ENCODE data around the gene ANXA4. TPM values are rescaled to one million over a fixed set of nuclear protein-coding genes. Genes with fewer than 3 reads are reported as not detected.

The ANXA4 gene
- total and polyA plus RNA-seq, 2 of the 13 experiments (the other 11 are each of a cell fraction or from before 2014, with no cell fraction given), result 155 to 168 TPM

DNA sequence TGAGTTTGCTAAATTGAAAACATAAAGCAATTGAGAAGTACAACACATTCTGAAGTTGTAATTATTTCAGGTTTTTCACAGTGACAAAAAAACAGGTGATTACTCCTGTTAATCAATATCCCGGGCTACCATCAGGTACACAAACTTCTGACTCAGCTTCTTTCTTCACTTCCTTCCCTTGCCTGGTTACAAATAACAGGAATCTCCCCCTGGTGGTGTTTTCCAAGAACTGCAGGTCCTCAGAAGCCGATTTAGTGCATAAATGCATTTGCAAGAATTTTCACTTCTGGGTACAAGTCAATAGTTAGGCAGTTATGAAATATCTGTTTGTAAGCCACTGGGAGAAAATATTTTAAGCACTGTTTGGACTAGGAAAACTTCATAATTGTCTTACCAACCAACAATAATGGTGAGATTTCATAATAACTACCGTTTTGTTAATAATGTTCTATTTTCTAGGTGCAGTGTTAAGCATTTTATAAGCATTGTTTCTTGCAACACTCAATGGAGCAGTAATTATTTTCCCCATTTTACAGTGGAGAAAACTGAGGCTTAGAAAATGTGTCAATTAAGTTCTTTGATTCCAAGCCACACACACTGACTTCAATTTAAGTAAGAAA is 75.1 kb downstream of the ANXA4 start (continued):
- TF ChIP-seq BORCS8-MEF2B (CRISPR knock-in tag; IDR thresholded peaks at IDR 0.05) (no peak), ETV5 (CRISPR knock-in tag; IDR thresholded peaks at IDR 0.05; ENCODE audit: borderline replicate concordance) (peak; percentile 81; the same call in 1 of the 2 replicates), SPEN (CRISPR knock-in tag; IDR thresholded peaks at IDR 0.05; ENCODE audit: low read depth) (no peak), TSC22D2 (CRISPR knock-in tag; IDR thresholded peaks at IDR 0.05; ENCODE audit: borderline replicate concordance) (0 out of 2 replicates have a peak, but pooled peaks have one; percentile 67), ZNF331 (CRISPR knock-in tag; IDR thresholded peaks at IDR 0.05) (peak; percentile 62; the same call in 1 of the 2 replicates), EP300 (IDR thresholded peaks at IDR 0.05; ENCODE audit: low read depth in 2 of 2, low read length in 2 of 2) (0 out of 4 replicates have a peak, but pooled peaks of 1 of the 2 experiments have one; percentile 30), EP300 (CRISPR knock-in tag; IDR thresholded peaks at IDR 0.05; ENCODE audit: borderline replicate concordance) (no peak), NFATC3 (CRISPR knock-in tag; IDR thresholded peaks at IDR 0.05) (no peak), MATR3 (CRISPR knock-in tag; IDR thresholded peaks at IDR 0.05) (no peak), GFI1 (CRISPR knock-in tag; IDR thresholded peaks at IDR 0.05; ENCODE audit: borderline replicate concordance) (0 out of 2 replicates have a peak, but pooled peaks have one; percentile 37), HHEX (CRISPR knock-in tag; IDR thresholded peaks at IDR 0.05) (no peak), ZEB1 (IDR thresholded peaks at IDR 0.05; ENCODE audit: insufficient replicate concordance, low read depth) (peak; percentile 41), ZSCAN9 (CRISPR knock-in tag; IDR thresholded peaks at IDR 0.05; ENCODE audit: borderline replicate concordance) (peak; percentile 23; the same call in 1 of the 2 replicates), HNRNPLL (IDR thresholded peaks at IDR 0.05; ENCODE audit: low read depth, low read length, poor library complexity, severe bottlenecking) (no peak)
- TF ChIP-seq, protein P1, sequence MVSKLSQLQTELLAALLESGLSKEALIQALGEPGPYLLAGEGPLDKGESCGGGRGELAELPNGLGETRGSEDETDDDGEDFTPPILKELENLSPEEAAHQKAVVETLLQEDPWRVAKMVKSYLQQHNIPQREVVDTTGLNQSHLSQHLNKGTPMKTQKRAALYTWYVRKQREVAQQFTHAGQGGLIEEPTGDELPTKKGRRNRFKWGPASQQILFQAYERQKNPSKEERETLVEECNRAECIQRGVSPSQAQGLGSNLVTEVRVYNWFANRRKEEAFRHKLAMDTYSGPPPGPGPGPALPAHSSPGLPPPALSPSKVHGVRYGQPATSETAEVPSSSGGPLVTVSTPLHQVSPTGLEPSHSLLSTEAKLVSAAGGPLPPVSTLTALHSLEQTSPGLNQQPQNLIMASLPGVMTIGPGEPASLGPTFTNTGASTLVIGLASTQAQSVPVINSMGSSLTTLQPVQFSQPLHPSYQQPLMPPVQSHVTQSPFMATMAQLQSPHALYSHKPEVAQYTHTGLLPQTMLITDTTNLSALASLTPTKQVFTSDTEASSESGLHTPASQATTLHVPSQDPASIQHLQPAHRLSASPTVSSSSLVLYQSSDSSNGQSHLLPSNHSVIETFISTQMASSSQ (IDR thresholded peaks at IDR 0.05; ENCODE audit: low read depth), result peak; percentile 37; the same call in 1 of the 2 replicates
- TF ChIP-seq, protein P1 (CRISPR knock-in tag; IDR thresholded peaks at IDR 0.05; ENCODE audit: borderline replicate concordance), result no peak
- TF ChIP-seq, protein P2, sequence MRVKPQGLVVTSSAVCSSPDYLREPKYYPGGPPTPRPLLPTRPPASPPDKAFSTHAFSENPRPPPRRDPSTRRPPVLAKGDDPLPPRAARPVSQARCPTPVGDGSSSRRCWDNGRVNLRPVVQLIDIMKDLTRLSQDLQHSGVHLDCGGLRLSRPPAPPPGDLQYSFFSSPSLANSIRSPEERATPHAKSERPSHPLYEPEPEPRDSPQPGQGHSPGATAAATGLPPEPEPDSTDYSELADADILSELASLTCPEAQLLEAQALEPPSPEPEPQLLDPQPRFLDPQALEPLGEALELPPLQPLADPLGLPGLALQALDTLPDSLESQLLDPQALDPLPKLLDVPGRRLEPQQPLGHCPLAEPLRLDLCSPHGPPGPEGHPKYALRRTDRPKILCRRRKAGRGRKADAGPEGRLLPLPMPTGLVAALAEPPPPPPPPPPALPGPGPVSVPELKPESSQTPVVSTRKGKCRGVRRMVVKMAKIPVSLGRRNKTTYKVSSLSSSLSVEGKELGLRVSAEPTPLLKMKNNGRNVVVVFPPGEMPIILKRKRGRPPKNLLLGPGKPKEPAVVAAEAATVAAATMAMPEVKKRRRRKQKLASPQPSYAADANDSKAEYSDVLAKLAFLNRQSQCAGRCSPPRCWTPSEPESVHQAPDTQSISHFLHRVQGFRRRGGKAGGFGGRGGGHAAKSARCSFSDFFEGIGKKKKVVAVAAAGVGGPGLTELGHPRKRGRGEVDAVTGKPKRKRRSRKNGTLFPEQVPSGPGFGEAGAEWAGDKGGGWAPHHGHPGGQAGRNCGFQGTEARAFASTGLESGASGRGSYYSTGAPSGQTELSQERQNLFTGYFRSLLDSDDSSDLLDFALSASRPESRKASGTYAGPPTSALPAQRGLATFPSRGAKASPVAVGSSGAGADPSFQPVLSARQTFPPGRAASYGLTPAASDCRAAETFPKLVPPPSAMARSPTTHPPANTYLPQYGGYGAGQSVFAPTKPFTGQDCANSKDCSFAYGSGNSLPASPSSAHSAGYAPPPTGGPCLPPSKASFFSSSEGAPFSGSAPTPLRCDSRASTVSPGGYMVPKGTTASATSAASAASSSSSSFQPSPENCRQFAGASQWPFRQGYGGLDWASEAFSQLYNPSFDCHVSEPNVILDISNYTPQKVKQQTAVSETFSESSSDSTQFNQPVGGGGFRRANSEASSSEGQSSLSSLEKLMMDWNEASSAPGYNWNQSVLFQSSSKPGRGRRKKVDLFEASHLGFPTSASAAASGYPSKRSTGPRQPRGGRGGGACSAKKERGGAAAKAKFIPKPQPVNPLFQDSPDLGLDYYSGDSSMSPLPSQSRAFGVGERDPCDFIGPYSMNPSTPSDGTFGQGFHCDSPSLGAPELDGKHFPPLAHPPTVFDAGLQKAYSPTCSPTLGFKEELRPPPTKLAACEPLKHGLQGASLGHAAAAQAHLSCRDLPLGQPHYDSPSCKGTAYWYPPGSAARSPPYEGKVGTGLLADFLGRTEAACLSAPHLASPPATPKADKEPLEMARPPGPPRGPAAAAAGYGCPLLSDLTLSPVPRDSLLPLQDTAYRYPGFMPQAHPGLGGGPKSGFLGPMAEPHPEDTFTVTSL (CRISPR knock-in tag; IDR thresholded peaks at IDR 0.05; ENCODE audit: borderline replicate concordance), result peak; percentile 35; the same call in 1 of the 2 replicates
- TF ChIP-seq, protein P3, sequence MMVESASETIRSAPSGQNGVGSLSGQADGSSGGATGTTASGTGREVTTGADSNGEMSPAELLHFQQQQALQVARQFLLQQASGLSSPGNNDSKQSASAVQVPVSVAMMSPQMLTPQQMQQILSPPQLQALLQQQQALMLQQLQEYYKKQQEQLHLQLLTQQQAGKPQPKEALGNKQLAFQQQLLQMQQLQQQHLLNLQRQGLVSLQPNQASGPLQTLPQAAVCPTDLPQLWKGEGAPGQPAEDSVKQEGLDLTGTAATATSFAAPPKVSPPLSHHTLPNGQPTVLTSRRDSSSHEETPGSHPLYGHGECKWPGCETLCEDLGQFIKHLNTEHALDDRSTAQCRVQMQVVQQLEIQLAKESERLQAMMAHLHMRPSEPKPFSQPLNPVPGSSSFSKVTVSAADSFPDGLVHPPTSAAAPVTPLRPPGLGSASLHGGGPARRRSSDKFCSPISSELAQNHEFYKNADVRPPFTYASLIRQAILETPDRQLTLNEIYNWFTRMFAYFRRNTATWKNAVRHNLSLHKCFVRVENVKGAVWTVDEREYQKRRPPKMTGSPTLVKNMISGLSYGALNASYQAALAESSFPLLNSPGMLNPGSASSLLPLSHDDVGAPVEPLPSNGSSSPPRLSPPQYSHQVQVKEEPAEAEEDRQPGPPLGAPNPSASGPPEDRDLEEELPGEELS (CRISPR knock-in tag; IDR thresholded peaks at IDR 0.05), result 0 out of 2 replicates have a peak, but pooled peaks have one; percentile 28

Data from HepG2 (cell line).